Stimulated activated naive CD4-positive, alpha-beta T cell (primary cell): Measurements from ENCODE around the gene CFAP161.
"Not testable (repeated sequence)": the region's sequence is repeated elsewhere in the genome, so short reads cannot be mapped to it uniquely, and the experiment has no call there.

Experiments used
- DNase-seq, 6 experiments: peaks; one replicate each; lab custom pipeline; 2025; lab: John Stamatoyannopoulos, UW

Gene CFAP161

DNA sequence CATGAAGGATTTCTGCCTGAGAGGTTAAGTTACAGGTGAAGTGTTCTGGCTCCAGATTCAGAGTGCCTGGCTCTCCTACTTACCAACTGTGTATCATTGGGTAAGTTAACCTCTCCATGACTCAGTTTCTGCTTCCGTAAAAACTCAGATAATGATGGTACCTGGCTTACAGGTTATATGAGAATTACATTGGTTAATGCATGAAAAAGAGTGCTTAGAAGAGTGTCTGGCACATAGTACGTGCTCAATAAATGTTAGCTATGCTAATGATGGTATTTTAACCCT lies 23.8 kb downstream of the CFAP161 start:
- DNase-seq: no peak

- not testable (repeated sequence) for DNase-seq
Observed at GRCh38 chr15:81158561-81158960, 24.5 kb downstream of the CFAP161 start.

DNA sequence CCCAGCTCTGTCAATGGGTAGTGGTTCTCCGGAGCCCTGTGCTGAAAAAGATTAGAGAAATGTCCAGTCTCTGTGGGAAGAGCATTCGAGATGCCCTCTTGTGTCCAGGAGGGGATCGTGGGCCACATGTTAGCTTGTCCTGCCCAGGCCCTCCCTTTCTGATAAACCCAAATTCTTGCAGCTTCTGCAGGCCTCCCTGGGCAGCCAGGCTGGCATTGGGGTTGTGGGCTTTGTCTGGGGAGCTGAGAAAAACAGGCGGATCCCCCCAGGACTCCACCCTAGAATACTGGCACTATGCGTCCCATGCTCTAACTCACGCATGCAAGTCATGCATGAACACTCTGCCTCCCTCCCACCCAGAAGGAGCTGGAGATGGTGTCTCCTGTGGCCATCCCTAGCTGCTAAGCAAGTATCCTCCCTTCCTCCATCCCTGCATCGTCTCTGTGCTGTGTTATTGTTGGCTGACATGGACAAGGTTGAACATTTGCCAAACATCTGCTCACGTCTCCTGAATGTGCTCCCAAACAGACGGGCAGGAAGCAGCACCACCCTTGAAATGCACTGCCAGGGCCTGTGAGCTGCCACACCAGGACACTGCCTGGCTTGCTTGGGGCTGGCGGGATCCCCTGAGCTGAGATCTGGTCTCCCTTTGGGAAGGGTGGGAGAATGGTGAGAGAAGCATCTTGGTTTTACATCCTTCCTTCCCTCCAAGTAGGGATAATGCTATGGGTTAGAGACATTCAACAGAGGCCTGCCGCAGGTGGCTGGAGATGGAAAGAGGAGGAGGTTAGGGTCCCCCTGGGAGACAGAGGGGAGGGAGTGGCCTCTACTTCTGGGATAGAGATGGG lies 26.5 kb downstream of the CFAP161 start:
- no peak for DNase-seq

DNA sequence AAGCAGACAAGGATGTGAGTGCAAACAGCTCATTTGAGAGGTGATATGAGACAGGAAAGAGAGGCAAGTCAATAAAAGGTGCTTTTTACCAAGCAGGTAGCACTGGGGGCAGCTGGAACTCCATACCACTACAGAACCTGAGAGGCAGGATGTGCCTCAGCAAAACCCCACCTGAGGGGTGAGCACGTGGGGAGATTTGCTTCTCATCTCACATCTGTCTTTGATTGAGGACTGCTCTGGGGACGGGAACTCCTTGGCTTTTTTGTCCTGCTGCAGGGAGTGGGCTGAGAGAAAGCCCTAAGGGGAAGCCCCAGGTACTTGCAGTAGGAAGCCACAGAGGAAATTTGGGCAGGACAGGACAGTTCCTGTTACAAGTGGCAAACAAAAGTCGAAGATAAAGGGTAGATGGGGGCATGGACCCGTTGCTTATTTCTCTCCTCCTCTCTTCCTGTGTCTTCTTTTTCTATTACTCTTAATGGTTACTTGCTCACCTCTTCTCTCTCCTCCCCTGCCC lies 27.1 kb downstream of the CFAP161 start:
- DNase-seq: peak in 2 of 6 experiments; percentile 6

DNA sequence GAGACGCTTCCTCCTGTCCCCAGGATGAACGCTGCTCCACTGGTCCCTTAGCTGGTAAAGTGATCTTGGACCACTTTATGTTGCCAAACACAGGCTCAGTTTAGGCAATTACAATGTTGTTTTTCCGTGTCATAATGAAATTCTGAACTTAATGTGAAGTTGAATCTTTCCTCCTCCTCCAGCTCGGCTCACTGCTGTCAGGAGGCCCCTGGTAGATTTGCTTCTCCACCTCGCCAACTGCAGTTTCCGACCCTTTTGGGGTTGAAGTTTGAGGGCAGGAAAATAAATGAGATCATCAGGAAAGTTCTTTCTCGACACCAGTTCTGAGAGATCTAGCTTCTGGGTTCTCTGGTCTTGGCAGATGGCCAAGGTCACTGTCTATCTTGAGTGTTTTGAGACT lies 27.8 kb downstream of the CFAP161 start:
- DNase-seq: no peak

GRCh38 chr15:81163961-81164800 lies 30.1 kb downstream of the CFAP161 start:
- no peak for DNase-seq

DNA sequence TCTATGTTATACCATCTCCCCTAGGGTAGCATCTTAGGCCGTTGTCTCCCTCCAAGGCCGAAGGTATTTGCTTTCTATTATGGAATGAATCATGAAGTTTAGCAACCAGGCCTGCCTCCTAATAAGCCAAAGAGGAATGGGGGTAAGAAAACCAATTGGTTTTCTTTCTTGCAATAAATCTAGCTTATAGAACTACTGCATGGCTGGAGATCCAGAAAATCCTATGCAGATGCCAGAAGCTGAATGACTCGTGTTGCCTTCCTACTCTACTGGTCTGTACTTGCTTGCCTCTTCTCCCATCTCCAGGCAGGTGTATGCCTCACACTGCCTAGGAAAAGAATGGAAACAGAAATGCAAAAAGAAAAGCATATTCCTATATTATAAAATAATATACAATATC lies 31.5 kb downstream of the CFAP161 start:
- DNase-seq: no peak

GRCh38 chr15:81166636-81167305 lies 32.7 kb downstream of the CFAP161 start:
- DNase-seq: no peak

DNA sequence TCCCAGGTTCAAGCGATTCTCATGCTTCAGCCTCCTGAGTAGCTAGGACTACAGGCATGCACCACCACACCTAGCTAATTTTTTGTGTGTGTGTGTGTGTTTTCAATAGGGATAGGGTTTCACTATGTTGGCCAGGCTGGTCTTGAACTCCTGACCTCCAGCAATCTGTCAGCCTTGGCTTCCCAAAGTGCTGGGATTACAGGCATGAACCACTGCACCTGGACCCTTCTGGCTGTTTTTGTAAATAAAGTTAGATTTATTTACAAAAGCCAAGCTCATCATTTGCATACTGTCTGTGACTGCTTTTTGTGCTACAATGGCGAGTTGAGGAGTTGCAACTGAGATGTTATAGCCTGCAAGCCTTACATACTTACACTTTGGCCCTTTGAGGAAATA lies 34.1 kb downstream of the CFAP161 start:
- DNase-seq: no peak

DNA sequence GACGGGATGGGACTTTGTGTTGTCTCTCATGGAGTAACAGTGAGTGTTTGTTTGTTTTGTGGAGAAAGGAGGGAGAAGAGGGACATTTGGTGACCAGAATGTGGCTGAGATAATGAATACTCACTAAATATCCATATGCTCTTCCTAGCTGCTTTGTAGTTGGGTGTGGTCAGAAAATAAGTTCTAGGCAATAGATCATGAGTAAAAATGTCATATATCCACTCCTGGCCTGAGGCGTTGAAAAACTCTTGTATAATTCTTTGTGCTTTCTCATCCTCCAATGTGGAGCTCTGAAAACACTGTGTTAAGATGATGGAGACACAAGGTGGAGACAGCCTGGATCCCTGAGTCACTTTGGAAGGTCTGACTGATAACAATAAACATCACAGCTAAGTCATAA lies 34.6 kb downstream of the CFAP161 start:
- no peak for DNase-seq

DNA sequence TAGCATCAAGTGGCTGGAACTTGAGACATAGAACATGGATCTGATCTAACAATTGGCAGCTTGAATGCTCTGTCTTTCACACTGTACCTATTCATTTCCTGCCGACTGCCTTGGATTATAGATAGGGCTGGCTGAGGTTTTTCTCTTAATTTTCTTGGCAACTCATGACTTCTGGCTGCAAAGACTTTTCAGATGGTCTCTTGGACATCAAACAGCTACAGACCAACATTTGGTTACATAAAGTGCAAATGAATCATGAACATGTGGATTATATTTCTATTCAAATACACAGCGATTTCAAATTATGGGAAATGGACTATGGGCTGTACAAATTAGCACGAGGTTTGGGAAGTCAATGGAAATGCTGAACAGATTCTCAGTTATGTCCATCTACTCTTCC lies 36.4 kb downstream of the CFAP161 start:
- DNase-seq: no peak

DNA sequence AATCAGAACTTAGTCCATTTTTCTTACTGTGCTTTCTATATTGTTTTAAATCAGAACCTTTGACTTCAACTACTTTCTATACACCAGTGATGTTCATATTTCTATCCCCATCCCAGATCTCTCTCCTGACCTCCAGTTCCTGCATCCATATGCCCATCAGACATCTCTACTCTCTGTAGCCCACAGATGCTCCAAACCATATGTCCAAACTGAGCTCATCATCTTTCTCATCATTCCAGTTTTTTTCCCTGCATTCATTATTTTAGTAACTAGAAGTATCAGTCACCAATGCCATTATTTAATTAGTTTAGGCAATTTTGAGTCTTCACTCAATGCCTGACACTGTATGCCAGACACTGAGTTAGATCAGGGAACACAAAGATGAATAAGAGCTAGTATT lies 37.2 kb downstream of the CFAP161 start:
- DNase-seq: no peak

- no peak for DNase-seq
Observed at GRCh38 chr15:81174125-81174791, 40.2 kb downstream of the CFAP161 start.

DNA sequence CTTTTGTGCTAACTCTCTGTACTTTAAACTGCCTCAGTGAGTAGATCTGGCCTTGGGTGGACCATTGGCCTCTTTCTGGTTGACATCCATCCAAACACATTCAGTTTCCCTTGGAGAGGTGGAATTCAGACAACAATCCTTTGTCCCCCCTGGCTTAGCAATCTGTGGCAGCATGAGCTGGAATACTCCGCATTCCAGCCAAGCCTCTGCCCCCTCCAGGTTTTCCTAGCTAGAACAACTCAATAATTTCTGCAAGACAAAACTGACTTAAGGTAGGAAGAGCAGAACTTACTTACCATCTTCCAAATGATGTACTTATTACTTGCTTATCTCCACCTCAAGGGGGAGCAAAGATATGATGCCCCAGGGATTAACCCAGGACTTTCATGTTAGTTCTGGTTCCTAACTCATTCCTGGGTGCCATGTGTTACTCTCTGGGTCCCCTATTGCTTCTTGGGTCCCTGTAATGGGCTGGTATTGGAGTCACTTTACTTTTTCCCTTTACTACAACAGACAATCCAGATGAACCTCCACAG lies 40.8 kb downstream of the CFAP161 start:
- DNase-seq: no peak

DNA sequence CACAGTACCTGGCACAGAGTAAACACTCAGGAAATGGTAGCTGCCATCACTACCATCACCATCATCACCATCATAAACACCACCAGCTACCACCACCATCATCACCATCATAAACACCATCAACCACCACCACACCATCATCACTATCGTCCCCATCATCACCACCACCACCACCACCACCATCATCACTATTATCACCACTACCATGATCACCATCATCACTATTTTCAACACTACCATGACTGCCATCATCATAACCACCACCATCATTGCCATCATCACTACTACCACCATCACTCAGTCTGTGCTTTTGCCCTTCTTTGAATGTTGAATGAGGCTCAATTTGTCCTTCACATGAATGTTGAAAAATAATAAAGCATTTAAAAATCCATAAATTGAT lies 41.4 kb downstream of the CFAP161 start:
- no peak for DNase-seq

GRCh38 chr15:81176291-81176893 lies 42.3 kb downstream of the CFAP161 start:
- DNase-seq: no peak

DNA sequence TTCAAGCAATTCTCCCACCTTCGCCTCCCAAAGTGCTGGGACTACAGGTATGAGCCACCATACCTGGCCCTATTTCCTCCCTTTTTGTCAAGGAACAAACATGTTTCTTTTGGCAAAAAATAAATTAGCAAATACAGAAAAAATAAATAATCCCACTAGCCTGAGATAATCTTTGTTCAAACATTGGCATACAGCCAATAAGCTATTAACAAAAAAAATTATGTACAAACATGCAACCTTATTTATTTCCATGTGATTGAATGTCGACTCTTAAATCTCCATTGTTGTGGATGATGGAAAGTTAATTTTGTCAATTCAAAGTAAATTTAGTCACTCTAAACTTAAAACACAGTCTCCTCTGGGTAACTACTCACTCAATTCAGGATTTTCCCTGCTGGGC lies 44.3 kb downstream of the CFAP161 start:
- no peak for DNase-seq

- no peak for DNase-seq
Observed at GRCh38 chr15:81181220-81181619, 47.1 kb downstream of the CFAP161 start.

GRCh38 chr15:81182031-81182755 lies 48.1 kb downstream of the CFAP161 start:
- DNase-seq: no peak

DNA sequence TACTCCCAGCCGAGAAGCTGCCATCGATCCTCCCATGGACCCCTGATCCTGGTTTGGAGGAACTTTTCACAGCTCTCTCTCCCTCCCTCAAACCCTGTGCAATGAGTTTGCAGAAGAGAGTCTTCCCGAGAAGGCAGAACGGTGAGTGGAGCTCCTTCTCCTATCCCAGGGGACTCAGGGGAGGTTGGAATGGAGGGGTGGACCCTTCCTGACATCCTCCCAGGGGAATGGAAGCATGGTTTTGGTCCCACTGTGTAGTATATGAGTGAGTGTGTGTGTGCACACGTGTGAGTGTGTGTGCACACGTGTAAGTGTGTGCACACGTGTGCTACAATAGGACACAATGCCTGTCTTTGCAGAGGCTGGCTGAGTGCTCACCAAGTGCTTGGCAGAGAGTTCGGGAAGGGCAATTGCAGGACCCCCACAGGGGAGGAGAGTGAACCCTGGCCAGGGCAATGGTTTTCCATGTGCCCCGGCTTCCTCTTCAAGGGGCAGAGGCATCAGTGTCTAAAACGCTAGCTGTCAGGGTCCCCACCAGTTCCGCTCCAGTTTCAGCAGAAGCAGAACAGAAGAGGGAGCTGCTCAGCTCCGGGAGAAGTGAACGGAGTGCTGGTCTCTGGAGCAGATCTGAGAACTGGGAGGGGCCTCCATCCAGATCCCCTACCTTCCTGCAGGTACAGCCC lies 48.8 kb downstream of the CFAP161 start:
- DNase-seq: no peak
